ENCODE measurements around the gene SOX6. TPM values are rescaled to one million over a fixed set of nuclear protein-coding genes. Genes with fewer than 3 reads are reported as not detected.

Gene SOX6
- total and polyA plus RNA-seq, 2 donors (not counting 3 experiments of a cell fraction or from before 2014, with no cell fraction given): 0.14 to 3.7 TPM

DNA sequence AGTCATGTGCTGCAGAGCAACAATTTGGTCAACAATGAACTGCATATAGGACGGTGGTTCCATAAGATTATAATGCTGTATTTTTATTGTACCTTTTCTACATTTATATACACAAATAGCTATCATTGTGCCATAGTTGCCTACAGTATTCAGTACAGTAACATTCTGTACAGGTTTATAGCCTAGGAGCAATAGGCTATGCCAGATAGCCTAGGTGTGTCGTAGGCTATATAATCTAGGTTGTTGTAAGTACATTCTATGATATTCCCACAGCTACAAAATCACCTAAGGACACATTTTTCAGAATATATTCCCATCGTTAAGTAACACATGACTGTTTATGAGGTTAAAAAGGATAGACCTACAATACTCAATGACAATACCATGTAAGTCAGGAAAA, 423.9 kb downstream of the SOX6 start:
- FAIRE-seq (no peak), DNase-seq (ENCODE audit: low read depth, low spot score) (no peak)
- dilution Hi-C loops (cut with MboI; ENCODE audit: extremely low pct_ligation_motif_present, low sequenced_read_pairs): no loop called here
- H3K27ac ChIP-seq (ENCODE audit: insufficient read depth, low read depth, low read length): no peak overlapping the region
- no peaks in the 10 kb centered on the region for H3K36me3 ChIP-seq (ENCODE audit: control insufficient read depth in 2 of 2, extremely low read depth in 1 of 2, insufficient read depth in 2 of 2, low read length in 2 of 2)
- H4K20me1 ChIP-seq (replicated peaks; ENCODE audit: control insufficient read depth, extremely low read depth, insufficient read depth, low read length): no peaks in the 10 kb centered on the region
- intact Hi-C loops (cut with micrococcal nuclease): no loop called here
- no peaks in the 10 kb centered on the region for H3K4me1 ChIP-seq (ENCODE audit: control insufficient read depth, extremely low read depth, insufficient read depth, low read length)
- H3K79me2 ChIP-seq (ENCODE audit: control insufficient read depth, insufficient read depth, low read length): no peaks in the 10 kb centered on the region
- no peaks in the 10 kb centered on the region for H3K9me3 ChIP-seq (replicated peaks; ENCODE audit: control insufficient read depth, insufficient read depth, low read length)
- H3K9ac ChIP-seq (replicated peaks; ENCODE audit: extremely low read depth, insufficient read depth, low read length): no peak overlapping the region
- TF ChIP-seq POLR2A (IDR thresholded peaks at IDR 0.05; ENCODE audit: low read depth, low read length): no peak
- H3K9me1 ChIP-seq (replicated peaks; ENCODE audit: control insufficient read depth, extremely low read depth, insufficient read depth, low read length): no peaks in the 10 kb centered on the region
- CTCF ChIA-PET: interaction anchor here (1.2 to 1.7 kb wide), 2 partner anchors 8 to 9 kb away, joined by 3 to 10 read pairs; no protein-coding TSS in a partner anchor
- no peak overlapping the region for H3K4me2 ChIP-seq (ENCODE audit: insufficient read depth, low read length)
- no peak overlapping the region for H3K4me3 ChIP-seq (replicated peaks in 1 of 3; ENCODE audit: insufficient read depth in 1 of 3, low read depth in 1 of 3, low read length in 3 of 3)
- BruUV-seq (replicated peaks): no TSS peak
- no peaks in the 10 kb centered on the region for H3K27me3 ChIP-seq (ENCODE audit: control insufficient read depth in 2 of 2, insufficient read depth in 2 of 2, low read length in 2 of 2)
- POLR2A ChIA-PET: no interaction called here
- H2AFZ ChIP-seq (ENCODE audit: low read depth, low read length): no peak overlapping the region

- Histone ChIP-seq H3K27ac (ENCODE audit: insufficient read depth, low read depth, low read length) (no peak overlapping the region), H3K9me1 (replicated peaks; ENCODE audit: control insufficient read depth, extremely low read depth, insufficient read depth, low read length) (no peaks in the 10 kb centered on the region), H3K27me3 (ENCODE audit: control insufficient read depth in 2 of 2, insufficient read depth in 2 of 2, low read length in 2 of 2) (no peaks in the 10 kb centered on the region), H3K4me3 (replicated peaks in 1 of 3; ENCODE audit: insufficient read depth in 1 of 3, low read depth in 1 of 3, low read length in 3 of 3) (no peak overlapping the region), H3K79me2 (ENCODE audit: control insufficient read depth, insufficient read depth, low read length) (no peaks in the 10 kb centered on the region), H3K9me3 (replicated peaks; ENCODE audit: control insufficient read depth, insufficient read depth, low read length) (no peaks in the 10 kb centered on the region), H3K4me1 (ENCODE audit: control insufficient read depth, extremely low read depth, insufficient read depth, low read length) (no peaks in the 10 kb centered on the region), H4K20me1 (replicated peaks; ENCODE audit: control insufficient read depth, extremely low read depth, insufficient read depth, low read length) (no peaks in the 10 kb centered on the region), H3K9ac (replicated peaks; ENCODE audit: extremely low read depth, insufficient read depth, low read length) (no peak overlapping the region), H3K4me2 (ENCODE audit: insufficient read depth, low read length) (no peak overlapping the region), H2AFZ (ENCODE audit: low read depth, low read length) (no peak overlapping the region), H3K36me3 (ENCODE audit: control insufficient read depth in 2 of 2, extremely low read depth in 1 of 2, insufficient read depth in 2 of 2, low read length in 2 of 2) (no peaks in the 10 kb centered on the region)
- POLR2A ChIA-PET: no interaction called here
- no peak for DNase-seq (ENCODE audit: low read depth, low spot score)
- no peak for TF ChIP-seq EZH2 (IDR thresholded peaks at IDR 0.05; ENCODE audit: borderline replicate concordance, low read depth, low read length, severe bottlenecking)
- TF ChIP-seq CTCF (IDR thresholded peaks at IDR 0.05; ENCODE audit: extremely low read depth in 1 of 2, insufficient read depth in 1 of 2, low read depth in 1 of 2, low read length in 2 of 2): no peak
- no peak for TF ChIP-seq JUN (IDR thresholded peaks at IDR 0.05; ENCODE audit: borderline replicate concordance, insufficient read depth, insufficient read length, low read depth)
- no peak for TF ChIP-seq MAX (IDR thresholded peaks at IDR 0.05; ENCODE audit: insufficient read depth, insufficient read length)
- TF ChIP-seq MYC (IDR thresholded peaks at IDR 0.05; ENCODE audit: low read depth, low read length): no peak
- TF ChIP-seq FOS (IDR thresholded peaks at IDR 0.05; ENCODE audit: borderline replicate concordance, insufficient read depth, low read length): no peak
- no peak for TF ChIP-seq POLR2A (IDR thresholded peaks at IDR 0.05; ENCODE audit: low read depth, low read length)
- dilution Hi-C loops (cut with MboI; ENCODE audit: extremely low pct_ligation_motif_present, low sequenced_read_pairs): no loop called here
- FAIRE-seq: no peak
- BruUV-seq (replicated peaks): no TSS peak
- CTCF ChIA-PET: interaction anchor here (1.1 to 1.7 kb wide), 3 partner anchors 8 to 682 kb away, joined by 3 to 10 read pairs (median 3); no protein-coding TSS in a partner anchor
- intact Hi-C loops (cut with micrococcal nuclease): no loop called here
Observed at GRCh38 chr11:15931497-15931896, 424.8 kb downstream of the SOX6 start.
